GM23248 (cell line): ENCODE results near the gene MAGI1.

Source experiments
- EZH2 ChIP-seq: fragments of 200-600 bp; sonication (generic); IDR thresholded peaks from 2 replicates; pipeline ENCODE4 v1.6.1; 2018; ENCODE audit warnings: antibody characterized with exemption, mild to moderate bottlenecking; ENCODE audit not compliant: insufficient read depth, poor library complexity, severe bottlenecking
- EZH2phosphoT487 ChIP-seq: fragments of 200-600 bp; sonication (generic); IDR thresholded peaks from 2 replicates; pipeline ENCODE4 v1.6.1; 2018; ENCODE audit warnings: antibody characterized with exemption, moderate library complexity, mild to moderate bottlenecking, low read depth; ENCODE audit not compliant: insufficient read depth

- TF ChIP-seq EZH2phosphoT487 (no peak), EZH2 (no peak)
Observed at GRCh38 chr3:65701516-65701915, 337.2 kb downstream of the MAGI1 start.
